B cell (primary cell): ENCODE data around the gene PARD3B.

Experiments used
- EZH2 ChIP-seq: IDR thresholded peaks from 2 replicates; pipeline ENCODE4 v1.6.1; 2012; ENCODE audit warnings: borderline replicate concordance, low read depth, mild to moderate bottlenecking, moderate library complexity, low read length; ENCODE audit not compliant: insufficient read depth, poor library complexity, severe bottlenecking
- TF ChIP-seq, protein P1 (sequence below): fragments of 200-600 bp; IDR thresholded peaks from one replicate; pipeline ENCODE4 v1.8.0; 2022; ENCODE audit warnings: antibody characterized with exemption, mild to moderate bottlenecking

DNA sequence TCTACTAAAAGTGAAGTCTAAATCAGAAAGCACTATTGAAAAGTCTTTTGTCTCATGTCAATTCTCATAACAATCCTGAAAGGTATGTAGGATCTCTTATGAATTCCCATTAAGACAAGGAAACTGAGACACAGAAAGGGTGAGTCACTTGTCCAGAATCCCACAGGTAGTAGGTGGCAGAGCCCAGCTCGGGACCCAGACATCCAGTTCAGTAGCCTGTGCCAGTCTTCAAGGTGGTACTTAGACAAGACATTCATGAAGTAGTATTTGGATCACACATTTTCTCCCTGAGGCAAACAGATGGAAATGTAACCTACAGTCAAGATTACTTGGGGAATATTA lies 14.8 kb upstream of the PARD3B start:
- TF ChIP-seq, protein P1, sequence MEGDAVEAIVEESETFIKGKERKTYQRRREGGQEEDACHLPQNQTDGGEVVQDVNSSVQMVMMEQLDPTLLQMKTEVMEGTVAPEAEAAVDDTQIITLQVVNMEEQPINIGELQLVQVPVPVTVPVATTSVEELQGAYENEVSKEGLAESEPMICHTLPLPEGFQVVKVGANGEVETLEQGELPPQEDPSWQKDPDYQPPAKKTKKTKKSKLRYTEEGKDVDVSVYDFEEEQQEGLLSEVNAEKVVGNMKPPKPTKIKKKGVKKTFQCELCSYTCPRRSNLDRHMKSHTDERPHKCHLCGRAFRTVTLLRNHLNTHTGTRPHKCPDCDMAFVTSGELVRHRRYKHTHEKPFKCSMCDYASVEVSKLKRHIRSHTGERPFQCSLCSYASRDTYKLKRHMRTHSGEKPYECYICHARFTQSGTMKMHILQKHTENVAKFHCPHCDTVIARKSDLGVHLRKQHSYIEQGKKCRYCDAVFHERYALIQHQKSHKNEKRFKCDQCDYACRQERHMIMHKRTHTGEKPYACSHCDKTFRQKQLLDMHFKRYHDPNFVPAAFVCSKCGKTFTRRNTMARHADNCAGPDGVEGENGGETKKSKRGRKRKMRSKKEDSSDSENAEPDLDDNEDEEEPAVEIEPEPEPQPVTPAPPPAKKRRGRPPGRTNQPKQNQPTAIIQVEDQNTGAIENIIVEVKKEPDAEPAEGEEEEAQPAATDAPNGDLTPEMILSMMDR: no peak
- no peak for TF ChIP-seq EZH2
